Lower lobe of right lung (tissue), 2 donors: ENCODE data around the gene RREB1. TPM values are rescaled to one million over a fixed set of nuclear protein-coding genes. Genes with fewer than 3 reads are reported as not detected.

ENCODE experiments used
- ATAC-seq, 2 donors: fragments of 200-7000 bp; cut with Tn5 transposase; one replicate each; pipeline ENCODE4 v1.9.1; 2020 to 2022; ENCODE audit warnings: mild to moderate bottlenecking in 2 of 2, moderate library complexity in 2 of 2
- DNase-seq: peaks from one replicate; pipeline ENCODE4 v3.0.0-alpha.2; 2020
- H3K27ac ChIP-seq: fragments of 200-600 bp; one replicate; pipeline ENCODE4 v1.8.0; 2022
- H3K27me3 ChIP-seq: fragments of 200-600 bp; one replicate; pipeline ENCODE4 v1.8.0; 2022; ENCODE audit warnings: low read depth
- H3K36me3 ChIP-seq: fragments of 200-600 bp; one replicate; pipeline ENCODE4 v1.8.0; 2022; ENCODE audit warnings: mild to moderate bottlenecking
- H3K4me1 ChIP-seq: fragments of 200-600 bp; one replicate; pipeline ENCODE4 v1.8.0; 2022
- H3K4me3 ChIP-seq: fragments of 200-600 bp; one replicate; pipeline ENCODE4 v1.8.0; 2022; ENCODE audit warnings: mild to moderate bottlenecking
- H3K9me3 ChIP-seq: fragments of 200-600 bp; one replicate; pipeline ENCODE4 v1.8.0; 2022
- intact Hi-C: fragments of 100-400 bp; cut with DNase I; formaldehyde crosslinking; loops from one replicate; pipeline ENCODE4 v1.11.0; 2022
- total RNA-seq: library from RNA; stranded (reverse); fragmentation: NEBNext Ultra II Directional; extraction: Animal tissue kit (Norgen Biotek cat#: 25700); gene quantifications from one replicate; pipeline ENCODE4 v1.2.1, GENCODE V29; 2021
- TF ChIP-seq, protein P1 (sequence below): fragments of 200-600 bp; IDR thresholded peaks from one replicate; pipeline ENCODE4 v1.8.0; 2022; ENCODE audit warnings: antibody characterized with exemption, mild to moderate bottlenecking
- donor health status: DM: no; HTN: yes; CAD: no; lungs with severe emphysema.

Gene RREB1
- total RNA-seq, 1 donor from 2014 or later, result 62.8 TPM

DNA sequence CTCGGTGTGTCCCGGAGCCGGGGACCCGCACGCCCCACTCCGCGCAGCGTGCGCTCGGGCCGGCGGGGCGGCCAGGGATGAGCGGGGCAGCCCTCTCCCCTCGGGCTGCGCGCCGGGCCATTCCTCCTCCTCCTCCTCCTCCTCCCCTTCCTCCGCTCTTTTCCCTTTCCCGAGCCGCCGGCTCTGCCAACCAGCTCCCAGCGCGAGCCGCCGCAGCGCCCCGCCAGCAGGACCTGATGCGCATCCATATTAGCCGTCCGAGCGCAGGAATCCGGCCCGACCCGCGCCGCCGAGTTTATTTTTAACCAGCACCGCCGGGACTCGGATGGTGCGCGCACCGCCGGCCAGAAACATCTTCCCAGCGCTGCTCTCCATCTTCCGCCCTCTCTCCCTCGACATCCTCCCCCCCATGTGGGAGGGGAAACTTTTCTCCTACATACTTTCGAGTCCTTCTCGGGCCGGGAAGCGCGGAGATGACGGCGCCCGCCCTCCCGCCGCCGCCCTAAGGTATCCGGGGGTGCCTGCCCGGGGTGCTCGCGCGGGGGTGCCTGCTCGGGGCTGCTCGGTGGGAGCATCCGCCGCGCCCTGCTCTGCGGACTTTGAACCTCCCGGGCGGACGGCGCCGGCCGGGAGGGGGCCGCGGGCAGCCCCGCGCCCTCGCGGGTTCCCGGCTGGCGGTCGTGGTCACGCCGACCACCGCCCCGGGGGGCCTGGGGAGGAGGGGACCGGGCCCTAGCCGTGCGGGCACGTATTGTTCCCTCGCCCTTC, 619 bp downstream of the RREB1 start:
- Histone ChIP-seq H3K4me1 (peaks cover 36% of the 10 kb centered on the region), H3K4me3 (peak overlapping the region; percentile 99), H3K9me3 (no peaks in the 10 kb centered on the region), H3K36me3 (no peaks in the 10 kb centered on the region), H3K27ac (peak overlapping the region; percentile 95), H3K27me3 (no peaks in the 10 kb centered on the region)
- intact Hi-C loops, result no loop called here
- peak; percentile 37 to 61 for ATAC-seq
- peak; percentile 77 for DNase-seq
- TF ChIP-seq, protein P1, sequence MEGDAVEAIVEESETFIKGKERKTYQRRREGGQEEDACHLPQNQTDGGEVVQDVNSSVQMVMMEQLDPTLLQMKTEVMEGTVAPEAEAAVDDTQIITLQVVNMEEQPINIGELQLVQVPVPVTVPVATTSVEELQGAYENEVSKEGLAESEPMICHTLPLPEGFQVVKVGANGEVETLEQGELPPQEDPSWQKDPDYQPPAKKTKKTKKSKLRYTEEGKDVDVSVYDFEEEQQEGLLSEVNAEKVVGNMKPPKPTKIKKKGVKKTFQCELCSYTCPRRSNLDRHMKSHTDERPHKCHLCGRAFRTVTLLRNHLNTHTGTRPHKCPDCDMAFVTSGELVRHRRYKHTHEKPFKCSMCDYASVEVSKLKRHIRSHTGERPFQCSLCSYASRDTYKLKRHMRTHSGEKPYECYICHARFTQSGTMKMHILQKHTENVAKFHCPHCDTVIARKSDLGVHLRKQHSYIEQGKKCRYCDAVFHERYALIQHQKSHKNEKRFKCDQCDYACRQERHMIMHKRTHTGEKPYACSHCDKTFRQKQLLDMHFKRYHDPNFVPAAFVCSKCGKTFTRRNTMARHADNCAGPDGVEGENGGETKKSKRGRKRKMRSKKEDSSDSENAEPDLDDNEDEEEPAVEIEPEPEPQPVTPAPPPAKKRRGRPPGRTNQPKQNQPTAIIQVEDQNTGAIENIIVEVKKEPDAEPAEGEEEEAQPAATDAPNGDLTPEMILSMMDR, result no peak

DNA sequence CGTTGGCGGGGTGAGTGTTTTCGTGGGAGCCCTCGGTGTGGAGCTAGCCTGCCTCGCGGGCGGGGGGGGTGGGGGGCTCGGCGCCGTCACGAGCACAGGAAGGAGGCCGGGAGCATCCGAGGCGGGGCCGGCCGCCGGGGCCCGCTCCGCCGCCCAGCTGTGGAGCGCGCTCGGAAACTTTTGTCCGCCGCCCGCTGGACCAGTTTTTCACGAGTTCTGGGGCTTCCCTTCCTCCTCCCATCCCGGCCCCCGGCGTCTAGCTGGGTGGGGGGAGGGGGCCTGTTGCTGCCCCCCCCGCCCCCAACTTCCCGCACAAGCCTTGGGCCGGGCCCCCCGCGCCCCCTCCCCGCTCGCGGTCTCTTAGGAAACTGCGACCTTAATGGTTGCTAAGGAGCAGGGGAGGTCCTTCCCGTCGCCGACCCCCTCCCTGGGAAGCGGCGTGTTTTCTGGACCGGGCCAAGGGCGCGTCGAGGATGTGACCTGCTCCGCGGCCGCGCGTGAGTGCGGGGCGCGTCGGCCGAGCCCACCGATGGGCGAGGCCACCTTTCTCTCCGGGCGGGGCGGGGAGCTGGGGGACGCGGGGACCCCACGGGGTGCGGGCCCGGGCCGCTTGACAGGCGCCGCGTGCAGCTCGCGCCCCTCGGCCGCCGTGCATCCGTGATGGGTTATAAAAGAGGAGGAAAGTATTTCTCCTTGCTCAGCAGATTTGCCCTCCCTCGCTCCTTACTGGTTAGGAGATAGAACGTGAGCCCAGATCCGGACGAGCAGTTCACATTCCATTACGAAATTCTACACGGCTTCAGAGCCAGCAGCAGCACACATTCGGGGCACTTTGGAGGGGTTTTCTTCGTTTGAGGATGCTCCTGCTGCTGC, 1.4 kb downstream of the RREB1 start:
- ATAC-seq (peak; percentile 65 to 66), DNase-seq (peak; percentile 62)
- H3K27ac ChIP-seq, result peak overlapping the region; percentile 95
- no peaks in the 10 kb centered on the region for H3K27me3 ChIP-seq
- no peaks in the 10 kb centered on the region for H3K9me3 ChIP-seq
- no peaks in the 10 kb centered on the region for H3K36me3 ChIP-seq
- TF ChIP-seq, protein P1, result no peak
- H3K4me3 ChIP-seq, result peak overlapping the region; percentile 99
- intact Hi-C loops, result no loop called here
- H3K4me1 ChIP-seq, result peaks cover 44% of the 10 kb centered on the region

DNA sequence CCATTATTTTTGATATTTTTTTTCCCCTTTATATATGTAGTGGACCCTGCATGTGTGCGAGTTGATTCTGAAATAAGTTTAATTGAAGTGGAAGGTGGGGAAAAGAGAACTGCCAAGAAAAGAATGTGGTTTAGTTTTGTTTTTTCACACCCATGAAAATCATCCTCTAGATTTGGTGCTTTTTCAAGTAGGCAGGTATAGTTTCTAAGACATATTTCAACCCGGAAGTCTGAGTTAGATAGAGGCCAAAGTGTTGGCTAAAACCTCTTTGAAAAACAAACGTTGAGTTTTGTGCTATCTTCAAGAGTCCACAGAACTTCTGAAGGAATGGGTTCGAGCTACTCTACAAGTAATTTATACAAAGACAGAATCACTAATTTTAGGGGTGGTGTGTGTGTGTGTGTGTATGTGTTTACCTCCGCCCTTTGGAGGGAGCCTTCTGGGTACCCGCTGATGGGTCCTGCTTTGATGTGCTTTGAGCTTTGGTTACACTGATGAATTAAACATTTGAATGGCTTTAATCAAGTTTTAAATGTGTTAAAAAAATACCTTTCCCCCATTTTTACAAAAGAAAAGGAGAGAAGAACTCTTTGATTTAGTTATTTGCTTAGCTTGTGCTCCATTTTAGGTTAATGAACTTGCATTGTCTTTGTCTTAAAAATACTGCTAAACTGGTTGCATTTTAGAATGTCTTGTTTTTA, 2.5 kb downstream of the RREB1 start:
- Histone ChIP-seq H3K36me3 (no peaks in the 10 kb centered on the region), H3K27ac (peak overlapping the region; percentile 95), H3K9me3 (no peaks in the 10 kb centered on the region), H3K27me3 (no peaks in the 10 kb centered on the region), H3K4me3 (peak overlapping the region; percentile 99), H3K4me1 (peaks cover 54% of the 10 kb centered on the region)
- intact Hi-C loops, result no loop called here
- TF ChIP-seq, protein P1, result no peak
- ATAC-seq, result no peak
- DNase-seq, result no peak

DNA sequence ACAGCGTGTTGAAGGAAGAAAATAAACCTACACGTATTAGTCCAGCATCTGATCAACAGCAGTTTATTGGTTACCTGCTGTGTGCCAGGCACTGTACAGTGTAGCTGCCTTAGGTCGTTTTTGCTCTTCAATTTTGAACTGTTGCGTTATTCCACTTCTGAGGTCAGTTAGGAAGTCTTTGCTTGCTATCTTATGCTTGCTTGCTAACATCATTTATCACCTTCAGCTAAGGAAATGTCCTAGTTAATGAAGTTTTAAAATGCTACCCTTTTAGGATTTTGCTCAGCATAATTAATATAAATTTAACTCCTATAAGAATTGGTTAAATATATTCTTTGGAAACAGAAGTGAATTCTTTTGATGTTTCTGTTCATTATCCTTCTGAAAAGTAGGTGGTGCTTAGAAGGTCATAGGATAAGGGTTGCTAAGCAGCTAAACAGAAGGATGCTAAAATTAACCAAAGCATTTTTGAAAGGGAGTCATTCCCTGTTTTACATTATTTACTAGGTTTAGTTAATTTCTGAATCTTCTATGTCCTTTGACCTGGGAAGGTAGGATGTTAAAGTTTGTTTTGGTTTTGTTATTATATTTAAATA, 3.4 kb downstream of the RREB1 start:
- no peak for ATAC-seq
- H3K27ac ChIP-seq, result no peak overlapping the region
- H3K27me3 ChIP-seq, result no peaks in the 10 kb centered on the region
- no peak overlapping the region for H3K4me3 ChIP-seq
- peaks cover 64% of the 10 kb centered on the region for H3K4me1 ChIP-seq
- no peak for DNase-seq
- no peaks in the 10 kb centered on the region for H3K36me3 ChIP-seq
- TF ChIP-seq, protein P1, result no peak
- no peaks in the 10 kb centered on the region for H3K9me3 ChIP-seq
- intact Hi-C loops, result no loop called here

DNA sequence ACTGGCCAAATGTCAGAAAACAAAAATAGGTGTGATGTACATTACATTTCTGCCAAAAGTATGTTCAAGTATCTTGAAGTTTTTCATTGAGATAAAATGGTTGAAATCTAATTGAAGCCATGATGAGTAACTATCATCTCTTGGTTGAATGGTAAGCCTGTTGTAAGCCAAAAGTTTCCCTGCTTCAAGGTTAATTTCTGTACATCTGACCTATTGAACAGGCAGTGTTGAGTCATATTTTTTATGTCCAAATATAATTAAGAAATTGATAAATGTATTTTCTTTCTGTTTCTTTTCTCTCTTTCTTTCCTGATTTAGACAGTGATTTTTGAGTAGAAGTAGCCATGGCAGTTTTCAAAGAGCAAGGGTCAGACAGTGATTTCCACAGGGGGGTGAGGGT, 4.4 kb downstream of the RREB1 start:
- H3K27ac ChIP-seq, result peak overlapping the region; percentile 2
- no peaks in the 10 kb centered on the region for H3K9me3 ChIP-seq

More for the DNA sequence above, 4.4 kb downstream of the RREB1 start:
- Histone ChIP-seq H3K4me3 (peak overlapping the region; percentile 13), H3K36me3 (no peaks in the 10 kb centered on the region), H3K4me1 (peaks cover 64% of the 10 kb centered on the region), H3K27me3 (no peaks in the 10 kb centered on the region)
- intact Hi-C loops, result no loop called here
- no peak for ATAC-seq
- DNase-seq, result no peak
- TF ChIP-seq, protein P1, result no peak
